Activated CD8-positive, alpha-beta T cell treated with anti-CD3 and anti-CD28 coated beads for 36 hours (primary cell): Measurements from ENCODE around the gene GM2A. TPM values are rescaled to one million over a fixed set of nuclear protein-coding genes. Genes with fewer than 3 reads are reported as not detected.

Source experiments
- ATAC-seq: fragments of 200-7000 bp; cut with Tn5 transposase; one replicate; pipeline ENCODE4 v1.10.0; 2021; ENCODE audit warnings: mild to moderate bottlenecking, moderate library complexity
- CTCF ChIA-PET: fragments of 350-600 bp; sonication (Branson Sonifier 250); formaldehyde crosslinking; loops from one replicate; lab custom pipeline; 2021; ENCODE audit warnings: antibody characterized with exemption; lab: Charles Lee
- POLR2A ChIA-PET: fragments of 350-600 bp; sonication (Branson Sonifier 250); formaldehyde crosslinking; loops from one replicate; lab custom pipeline; 2021; ENCODE audit warnings: antibody characterized with exemption; lab: Charles Lee
- DNase-seq: peaks from one replicate; pipeline ENCODE4 v3.0.0-alpha.2; 2020
- H3K27ac Mint-ChIP-seq: one replicate; pipeline ENCODE4 v1.8.0; 2021; ENCODE audit warnings: mild to moderate bottlenecking, mixed read lengths
- H3K27me3 Mint-ChIP-seq: one replicate; pipeline ENCODE4 v1.8.0; 2021; ENCODE audit warnings: mixed read lengths
- H3K36me3 Mint-ChIP-seq: one replicate; pipeline ENCODE4 v1.8.0; 2021; ENCODE audit warnings: low read depth, mixed read lengths
- H3K4me1 Mint-ChIP-seq: one replicate; pipeline ENCODE4 v1.8.0; 2021; ENCODE audit warnings: low read depth, mixed read lengths
- H3K4me3 Mint-ChIP-seq: one replicate; pipeline ENCODE4 v1.8.0; 2021; ENCODE audit warnings: mild to moderate bottlenecking, moderate library complexity, mixed read lengths
- H3K9me3 Mint-ChIP-seq: one replicate; pipeline ENCODE4 v1.8.0; 2021; ENCODE audit warnings: mixed read lengths
- intact Hi-C: fragments of 100-400 bp; cut with micrococcal nuclease; formaldehyde crosslinking; loops from one replicate; pipeline ENCODE4 v1.10.0; 2022
- total RNA-seq, 2 experiments: library from RNA; stranded (reverse); gene quantifications; one replicate each; pipeline ENCODE4 v1.2.3, GENCODE V29; 2021
- TF ChIP-seq, protein P1 (sequence below): fragments of 200-600 bp; IDR thresholded peaks from one replicate; pipeline ENCODE4 v1.8.0; 2022; ENCODE audit warnings: antibody characterized with exemption, mild to moderate bottlenecking

The GM2A gene
- total RNA-seq, 2 experiments from 2014 or later = 13.3 to 13.7 TPM

GRCh38 chr5:151284392-151284967, 31.5 kb downstream of the GM2A start:
- Mint-ChIP-seq H3K4me3 (no peak overlapping the region), H3K4me1 (no peaks in the 10 kb centered on the region), H3K27ac (no peak overlapping the region), H3K27me3 (peaks cover 3% of the 10 kb centered on the region), H3K9me3 (no peaks in the 10 kb centered on the region), H3K36me3 (no peaks in the 10 kb centered on the region)
- POLR2A ChIA-PET = no interaction called here
- peak; percentile 27 for DNase-seq
- intact Hi-C loops = no loop called here
- TF ChIP-seq, protein P1, sequence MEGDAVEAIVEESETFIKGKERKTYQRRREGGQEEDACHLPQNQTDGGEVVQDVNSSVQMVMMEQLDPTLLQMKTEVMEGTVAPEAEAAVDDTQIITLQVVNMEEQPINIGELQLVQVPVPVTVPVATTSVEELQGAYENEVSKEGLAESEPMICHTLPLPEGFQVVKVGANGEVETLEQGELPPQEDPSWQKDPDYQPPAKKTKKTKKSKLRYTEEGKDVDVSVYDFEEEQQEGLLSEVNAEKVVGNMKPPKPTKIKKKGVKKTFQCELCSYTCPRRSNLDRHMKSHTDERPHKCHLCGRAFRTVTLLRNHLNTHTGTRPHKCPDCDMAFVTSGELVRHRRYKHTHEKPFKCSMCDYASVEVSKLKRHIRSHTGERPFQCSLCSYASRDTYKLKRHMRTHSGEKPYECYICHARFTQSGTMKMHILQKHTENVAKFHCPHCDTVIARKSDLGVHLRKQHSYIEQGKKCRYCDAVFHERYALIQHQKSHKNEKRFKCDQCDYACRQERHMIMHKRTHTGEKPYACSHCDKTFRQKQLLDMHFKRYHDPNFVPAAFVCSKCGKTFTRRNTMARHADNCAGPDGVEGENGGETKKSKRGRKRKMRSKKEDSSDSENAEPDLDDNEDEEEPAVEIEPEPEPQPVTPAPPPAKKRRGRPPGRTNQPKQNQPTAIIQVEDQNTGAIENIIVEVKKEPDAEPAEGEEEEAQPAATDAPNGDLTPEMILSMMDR = peak; percentile 53
- peak; percentile 53 for ATAC-seq
- CTCF ChIA-PET = interaction anchor here (0.7 to 1.4 kb wide), 2 partner anchors 31 to 33 kb away, joined by 3 to 4 read pairs; no protein-coding TSS in a partner anchor

DNA sequence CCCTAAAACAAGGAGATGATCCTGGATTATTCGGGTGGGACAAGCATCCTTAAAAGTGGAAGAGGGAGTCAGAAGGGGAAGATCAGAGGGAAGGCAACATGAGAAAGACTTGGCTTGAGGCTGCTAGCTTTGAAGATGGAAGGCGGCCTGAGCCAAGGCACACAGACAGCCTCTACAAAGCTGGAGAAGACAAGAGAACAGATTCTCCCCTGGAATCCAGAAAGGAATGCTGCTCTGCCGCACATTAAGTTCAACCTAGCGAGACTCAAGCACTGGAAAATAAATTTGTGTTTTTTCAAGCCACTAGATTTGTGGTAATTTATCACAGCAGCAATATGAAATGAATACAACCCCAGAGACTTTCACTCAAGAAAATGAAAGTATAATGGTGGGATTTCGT, 32.7 kb downstream of the GM2A start:
- Mint-ChIP-seq H3K4me3 (no peak overlapping the region), H3K27me3 (peaks cover 3% of the 10 kb centered on the region), H3K27ac (no peak overlapping the region), H3K9me3 (no peaks in the 10 kb centered on the region), H3K4me1 (no peaks in the 10 kb centered on the region), H3K36me3 (no peaks in the 10 kb centered on the region)
- ATAC-seq (no peak), DNase-seq (no peak)
- TF ChIP-seq, protein P1 = no peak
- CTCF ChIA-PET = interaction anchor here (1.0 to 1.5 kb wide), 2 partner anchors 31 to 33 kb away, joined by 3 read pairs; no protein-coding TSS in a partner anchor
- POLR2A ChIA-PET = no interaction called here
- intact Hi-C loops = no loop called here

DNA sequence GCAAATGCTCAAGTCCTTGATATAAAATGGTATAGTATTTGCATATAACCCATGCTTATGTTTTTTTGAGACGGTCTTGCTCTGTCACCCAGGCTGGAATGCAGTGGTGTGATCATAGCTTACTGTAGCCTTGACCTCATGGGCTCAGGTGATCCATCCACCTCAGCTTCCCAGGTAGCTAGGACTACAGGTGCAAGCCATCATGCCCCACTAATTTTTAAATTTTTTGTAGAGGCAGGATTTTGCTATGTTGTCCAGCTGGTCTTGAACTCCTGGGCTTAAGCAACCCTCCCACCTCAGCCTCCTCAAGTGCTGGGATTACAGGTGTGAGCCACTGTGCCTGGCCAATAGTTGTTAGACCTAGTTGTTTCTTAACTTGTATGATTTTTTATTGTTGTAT, 33.3 kb downstream of the GM2A start:
- H3K36me3 Mint-ChIP-seq = no peaks in the 10 kb centered on the region
- H3K27me3 Mint-ChIP-seq = peaks cover 3% of the 10 kb centered on the region
- POLR2A ChIA-PET = no interaction called here
- DNase-seq (no peak), ATAC-seq (no peak)
- TF ChIP-seq, protein P1 = no peak
- H3K9me3 Mint-ChIP-seq = no peaks in the 10 kb centered on the region
- CTCF ChIA-PET = interaction anchor here (1.0 to 1.5 kb wide), 2 partner anchors 30 to 32 kb away, joined by 3 read pairs; no protein-coding TSS in a partner anchor
- no peaks in the 10 kb centered on the region for H3K4me1 Mint-ChIP-seq
- H3K4me3 Mint-ChIP-seq = no peak overlapping the region
- intact Hi-C loops = no loop called here
- H3K27ac Mint-ChIP-seq = no peak overlapping the region

GRCh38 chr5:151288180-151288579, 35.2 kb downstream of the GM2A start:
- intact Hi-C loops = no loop called here
- no peaks in the 10 kb centered on the region for H3K36me3 Mint-ChIP-seq
- no peak overlapping the region for H3K4me3 Mint-ChIP-seq
- no peaks in the 10 kb centered on the region for H3K9me3 Mint-ChIP-seq
- ChIA-PET CTCF (interaction anchor here (1.7 kb wide), 1 partner anchor 28 kb away, joined by 7 read pairs; no protein-coding TSS in a partner anchor), POLR2A (interaction anchor here (1.2 kb wide), 1 partner anchor 14 kb away, joined by 3 read pairs; no protein-coding TSS in a partner anchor)
- TF ChIP-seq, protein P1 = no peak
- peaks cover under 1% of the 10 kb centered on the region for H3K27me3 Mint-ChIP-seq
- no peak for DNase-seq
- H3K4me1 Mint-ChIP-seq = no peaks in the 10 kb centered on the region
- peak; percentile 34 for ATAC-seq
- H3K27ac Mint-ChIP-seq = no peak overlapping the region

GRCh38 chr5:151293624-151294023, 40.6 kb downstream of the GM2A start:
- TF ChIP-seq, protein P1 = no peak
- no peak for ATAC-seq
- Mint-ChIP-seq H3K36me3 (no peaks in the 10 kb centered on the region), H3K4me3 (no peak overlapping the region), H3K9me3 (no peaks in the 10 kb centered on the region), H3K27ac (no peak overlapping the region), H3K27me3 (peaks cover 2% of the 10 kb centered on the region), H3K4me1 (no peaks in the 10 kb centered on the region)
- no peak for DNase-seq
- POLR2A ChIA-PET = no interaction called here
- CTCF ChIA-PET = no interaction called here
- intact Hi-C loops = no loop called here
